Measurements from ENCODE around the gene PRTN3.

PRTN3 gene

GRCh38 chr19:855142-855541 is 14.3 kb downstream of the PRTN3 start:
- Histone ChIP-seq H3K9ac (ENCODE audit: low read depth, low read length, poor library complexity, severe bottlenecking) (no peak overlapping the region), H3K36me3 (ENCODE audit: insufficient read depth, low read length) (no peaks in the 10 kb centered on the region), H3K79me2 (ENCODE audit: insufficient read depth, low read length) (no peaks in the 10 kb centered on the region), H3K4me1 (ENCODE audit: insufficient read depth, low read length, poor library complexity, severe bottlenecking) (no peaks in the 10 kb centered on the region), H4K20me1 (ENCODE audit: insufficient read depth, low read length, poor library complexity, severe bottlenecking) (no peaks in the 10 kb centered on the region), H3K4me2 (ENCODE audit: low read depth, low read length, poor library complexity, severe bottlenecking) (no peak overlapping the region), H3K27me3 (ENCODE audit: insufficient read depth, low read length, poor library complexity, severe bottlenecking) (no peaks in the 10 kb centered on the region), H3K9me2 (replicated peaks; ENCODE audit: low read depth, low read length) (no peaks in the 10 kb centered on the region), H3K9me3 (ENCODE audit: insufficient read depth, low read depth, low read length) (no peaks in the 10 kb centered on the region), H3F3A (ENCODE audit: low read depth) (no peaks in the 10 kb centered on the region), H3K4me3 (ENCODE audit: low read length, poor library complexity, severe bottlenecking) (no peak overlapping the region), H2AFZ (ENCODE audit: low read length) (no peak overlapping the region)
- TF ChIP-seq CTCF (conservative IDR thresholded peaks at IDR 0.05; ENCODE audit: low read length): no peak
- TF ChIP-seq EZH2phosphoT487 (IDR thresholded peaks at IDR 0.05; ENCODE audit: borderline replicate concordance): no peak

GRCh38 chr19:855566-856120 is 14.8 kb downstream of the PRTN3 start:
- TF ChIP-seq CTCF (conservative IDR thresholded peaks at IDR 0.05; ENCODE audit: low read length) (no peak), EZH2phosphoT487 (IDR thresholded peaks at IDR 0.05; ENCODE audit: borderline replicate concordance) (no peak)
- Histone ChIP-seq H3K79me2 (ENCODE audit: insufficient read depth, low read length) (no peaks in the 10 kb centered on the region), H2AFZ (ENCODE audit: low read length) (no peak overlapping the region), H3K9me2 (replicated peaks; ENCODE audit: low read depth, low read length) (no peaks in the 10 kb centered on the region), H3K9ac (ENCODE audit: low read depth, low read length, poor library complexity, severe bottlenecking) (no peak overlapping the region), H3F3A (ENCODE audit: low read depth) (no peaks in the 10 kb centered on the region), H3K4me3 (ENCODE audit: low read length, poor library complexity, severe bottlenecking) (no peak overlapping the region), H3K9me3 (ENCODE audit: insufficient read depth, low read depth, low read length) (no peaks in the 10 kb centered on the region), H3K4me1 (ENCODE audit: insufficient read depth, low read length, poor library complexity, severe bottlenecking) (no peaks in the 10 kb centered on the region), H4K20me1 (ENCODE audit: insufficient read depth, low read length, poor library complexity, severe bottlenecking) (no peaks in the 10 kb centered on the region), H3K36me3 (ENCODE audit: insufficient read depth, low read length) (no peaks in the 10 kb centered on the region), H3K27me3 (ENCODE audit: insufficient read depth, low read length, poor library complexity, severe bottlenecking) (no peaks in the 10 kb centered on the region), H3K4me2 (ENCODE audit: low read depth, low read length, poor library complexity, severe bottlenecking) (no peak overlapping the region)

- H3F3A ChIP-seq (ENCODE audit: low read depth): no peaks in the 10 kb centered on the region
- H3K9ac ChIP-seq (ENCODE audit: low read depth, low read length, poor library complexity, severe bottlenecking): no peak overlapping the region
- H3K79me2 ChIP-seq (ENCODE audit: insufficient read depth, low read length): no peaks in the 10 kb centered on the region
- no peaks in the 10 kb centered on the region for H3K36me3 ChIP-seq (ENCODE audit: insufficient read depth, low read length)
- no peaks in the 10 kb centered on the region for H3K27me3 ChIP-seq (ENCODE audit: insufficient read depth, low read length, poor library complexity, severe bottlenecking)
- H2AFZ ChIP-seq (ENCODE audit: low read length): no peak overlapping the region
- no peak for TF ChIP-seq EZH2phosphoT487 (IDR thresholded peaks at IDR 0.05; ENCODE audit: borderline replicate concordance)
- TF ChIP-seq CTCF (conservative IDR thresholded peaks at IDR 0.05; ENCODE audit: low read length): no peak
- H3K9me3 ChIP-seq (ENCODE audit: insufficient read depth, low read depth, low read length): no peaks in the 10 kb centered on the region
- no peaks in the 10 kb centered on the region for H3K9me2 ChIP-seq (replicated peaks; ENCODE audit: low read depth, low read length)
- H3K4me2 ChIP-seq (ENCODE audit: low read depth, low read length, poor library complexity, severe bottlenecking): no peak overlapping the region
- H4K20me1 ChIP-seq (ENCODE audit: insufficient read depth, low read length, poor library complexity, severe bottlenecking): no peaks in the 10 kb centered on the region
- H3K4me1 ChIP-seq (ENCODE audit: insufficient read depth, low read length, poor library complexity, severe bottlenecking): no peaks in the 10 kb centered on the region
- H3K4me3 ChIP-seq (ENCODE audit: low read length, poor library complexity, severe bottlenecking): no peak overlapping the region
These were observed 17.5 kb downstream of the PRTN3 start for GRCh38 chr19:858284-858683.

Measured in Loucy (cell line).